PC-9 (cell line): ENCODE data around the gene PLD6. TPM values are rescaled to one million over a fixed set of nuclear protein-coding genes. Genes with fewer than 3 reads are reported as not detected.

Source experiments
- BruUV-seq: library from RNA; stranded (reverse); fragments of 400-500 nt; replicated peaks from 2 replicates; lab custom pipeline; 2021; lab: Mats Ljungman, UMichigan
- CTCF ChIA-PET: fragments of 300-600 bp; sonication (Branson Sonifier 250); formaldehyde crosslinking; loops from one replicate; lab custom pipeline; 2022; ENCODE audit warnings: antibody characterized with exemption; lab: Charles Lee
- POLR2A ChIA-PET: fragments of 300-600 bp; sonication (Branson Sonifier 250); formaldehyde crosslinking; loops from one replicate; lab custom pipeline; 2022; ENCODE audit warnings: antibody characterized with exemption; ENCODE audit not compliant: unreplicated experiment; lab: Charles Lee
- DNase-seq, 2 experiments: peaks; one replicate each; pipeline versions ENCODE4 v3.0.0 to v3.0.0-alpha.2; 2015 to 2022; ENCODE audit warnings: mixed read lengths in 1 of 2
- H2AFZ ChIP-seq: fragments of 200-600 bp; sonication (generic); 2 replicates; pipeline ENCODE4 v1.8.1; 2017; ENCODE audit warnings: antibody characterized with exemption
- H3F3A ChIP-seq: fragments of 200-600 bp; sonication (generic); 2 replicates; pipeline ENCODE4 v1.8.1; 2017; ENCODE audit warnings: antibody characterized with exemption, mild to moderate bottlenecking, low read depth; ENCODE audit not compliant: insufficient read depth
- H3K27ac ChIP-seq: fragments of 200-600 bp; sonication (generic); 2 replicates; pipeline ENCODE4 v1.6.1; 2016; ENCODE audit warnings: mixed run types
- H3K27me3 ChIP-seq: fragments of 200-600 bp; sonication (generic); 2 replicates; pipeline ENCODE4 v1.6.1; 2016; ENCODE audit warnings: low read depth, mixed run types; ENCODE audit not compliant: insufficient read depth
- H3K36me3 ChIP-seq: fragments of 200-600 bp; sonication (generic); 2 replicates; pipeline ENCODE4 v1.6.1; 2016; ENCODE audit warnings: low read depth, mixed run types
- H3K4me1 ChIP-seq: fragments of 200-600 bp; sonication (generic); replicated peaks from 2 replicates; pipeline ENCODE4 v1.6.1; 2016; ENCODE audit warnings: mixed run types; ENCODE audit not compliant: insufficient read depth
- H3K4me2 ChIP-seq: fragments of 200-600 bp; sonication (generic); 2 replicates; pipeline ENCODE4 v1.6.1; 2017; ENCODE audit warnings: mixed run types
- H3K4me3 ChIP-seq: fragments of 200-600 bp; sonication (generic); 2 replicates; pipeline ENCODE4 v1.6.1; 2016; ENCODE audit warnings: mixed run types
- H3K79me2 ChIP-seq: fragments of 200-600 bp; sonication (generic); 2 replicates; pipeline ENCODE4 v1.6.1; 2017; ENCODE audit warnings: low read depth, mixed run types
- H3K9me2 ChIP-seq: fragments of 200-600 bp; sonication (generic); 2 replicates; pipeline ENCODE4 v1.8.1; 2017; ENCODE audit warnings: mild to moderate bottlenecking; ENCODE audit not compliant: insufficient read depth
- H3K9me3 ChIP-seq: fragments of 200-600 bp; sonication (generic); 2 replicates; pipeline ENCODE4 v1.8.1; 2016; ENCODE audit warnings: low read depth; ENCODE audit not compliant: insufficient read depth
- H4K20me1 ChIP-seq: fragments of 200-600 bp; sonication (generic); 2 replicates; pipeline ENCODE4 v1.8.1; 2017; ENCODE audit not compliant: insufficient read depth
- EZH2 ChIP-seq: fragments of 200-600 bp; sonication (generic); IDR thresholded peaks from 2 replicates; pipeline ENCODE4 v1.8.0; 2017; ENCODE audit warnings: antibody characterized with exemption, low read depth
- intact Hi-C: fragments of 100-400 bp; cut with micrococcal nuclease; formaldehyde crosslinking; loops from one replicate; pipeline ENCODE4 v1.10.0; 2022; ENCODE audit not compliant: unreplicated experiment
- total RNA-seq: library from RNA; stranded (reverse); gene quantifications from 2 replicates; pipeline ENCODE4 v1.2.3, GENCODE V29; 2021
- TF ChIP-seq, protein P1 (sequence below): fragments of 200-600 bp; sonication (generic); conservative IDR thresholded peaks from 2 replicates; pipeline ENCODE4 v1.6.1; 2017; ENCODE audit warnings: mixed run types, antibody characterized with exemption, mild to moderate bottlenecking, moderate library complexity

Gene PLD6
- total RNA-seq, 1 experiment from 2014 or later, result 4.1 TPM

DNA sequence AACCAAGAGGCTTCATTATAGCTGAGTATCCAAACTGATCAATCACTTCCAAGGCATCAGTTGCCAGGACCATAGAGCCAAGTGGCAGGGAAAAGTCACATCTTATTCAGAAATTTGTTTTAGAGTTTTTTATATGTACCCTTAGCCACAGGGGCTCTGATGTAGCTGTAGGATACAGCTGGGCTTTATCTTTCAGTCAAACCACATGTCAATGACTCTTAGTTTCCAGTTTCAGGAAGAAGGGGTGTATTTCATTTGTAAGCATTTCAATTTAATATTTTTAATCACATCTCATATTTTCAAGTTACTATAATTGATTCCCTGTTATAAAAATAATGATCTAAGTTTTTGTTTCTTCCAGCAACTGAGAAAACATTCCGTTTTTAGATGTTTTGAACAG is 33.7 kb upstream of the PLD6 start:
- H3K4me3 ChIP-seq, result no peak overlapping the region
- H3K79me2 ChIP-seq, result peaks cover 21% of the 10 kb centered on the region
- peaks cover 15% of the 10 kb centered on the region for H4K20me1 ChIP-seq
- H3K27me3 ChIP-seq, result no peaks in the 10 kb centered on the region
- no peak overlapping the region for H3K27ac ChIP-seq
- H3K4me2 ChIP-seq, result no peak overlapping the region
- CTCF ChIA-PET, result no interaction called here
- TF ChIP-seq EZH2, result no peak
- TF ChIP-seq, protein P1, sequence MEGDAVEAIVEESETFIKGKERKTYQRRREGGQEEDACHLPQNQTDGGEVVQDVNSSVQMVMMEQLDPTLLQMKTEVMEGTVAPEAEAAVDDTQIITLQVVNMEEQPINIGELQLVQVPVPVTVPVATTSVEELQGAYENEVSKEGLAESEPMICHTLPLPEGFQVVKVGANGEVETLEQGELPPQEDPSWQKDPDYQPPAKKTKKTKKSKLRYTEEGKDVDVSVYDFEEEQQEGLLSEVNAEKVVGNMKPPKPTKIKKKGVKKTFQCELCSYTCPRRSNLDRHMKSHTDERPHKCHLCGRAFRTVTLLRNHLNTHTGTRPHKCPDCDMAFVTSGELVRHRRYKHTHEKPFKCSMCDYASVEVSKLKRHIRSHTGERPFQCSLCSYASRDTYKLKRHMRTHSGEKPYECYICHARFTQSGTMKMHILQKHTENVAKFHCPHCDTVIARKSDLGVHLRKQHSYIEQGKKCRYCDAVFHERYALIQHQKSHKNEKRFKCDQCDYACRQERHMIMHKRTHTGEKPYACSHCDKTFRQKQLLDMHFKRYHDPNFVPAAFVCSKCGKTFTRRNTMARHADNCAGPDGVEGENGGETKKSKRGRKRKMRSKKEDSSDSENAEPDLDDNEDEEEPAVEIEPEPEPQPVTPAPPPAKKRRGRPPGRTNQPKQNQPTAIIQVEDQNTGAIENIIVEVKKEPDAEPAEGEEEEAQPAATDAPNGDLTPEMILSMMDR, result no peak
- H3F3A ChIP-seq, result peaks cover 5% of the 10 kb centered on the region; the same call in 1 of the 2 replicates
- intact Hi-C loops, result no loop called here
- H3K4me1 ChIP-seq, result peaks cover 19% of the 10 kb centered on the region
- H3K36me3 ChIP-seq, result no peaks in the 10 kb centered on the region
- DNase-seq, result no peak
- H3K9me2 ChIP-seq, result no peaks in the 10 kb centered on the region
- no peak overlapping the region for H2AFZ ChIP-seq
- POLR2A ChIA-PET, result no interaction called here
- no peaks in the 10 kb centered on the region for H3K9me3 ChIP-seq
- BruUV-seq, result no TSS peak

DNA sequence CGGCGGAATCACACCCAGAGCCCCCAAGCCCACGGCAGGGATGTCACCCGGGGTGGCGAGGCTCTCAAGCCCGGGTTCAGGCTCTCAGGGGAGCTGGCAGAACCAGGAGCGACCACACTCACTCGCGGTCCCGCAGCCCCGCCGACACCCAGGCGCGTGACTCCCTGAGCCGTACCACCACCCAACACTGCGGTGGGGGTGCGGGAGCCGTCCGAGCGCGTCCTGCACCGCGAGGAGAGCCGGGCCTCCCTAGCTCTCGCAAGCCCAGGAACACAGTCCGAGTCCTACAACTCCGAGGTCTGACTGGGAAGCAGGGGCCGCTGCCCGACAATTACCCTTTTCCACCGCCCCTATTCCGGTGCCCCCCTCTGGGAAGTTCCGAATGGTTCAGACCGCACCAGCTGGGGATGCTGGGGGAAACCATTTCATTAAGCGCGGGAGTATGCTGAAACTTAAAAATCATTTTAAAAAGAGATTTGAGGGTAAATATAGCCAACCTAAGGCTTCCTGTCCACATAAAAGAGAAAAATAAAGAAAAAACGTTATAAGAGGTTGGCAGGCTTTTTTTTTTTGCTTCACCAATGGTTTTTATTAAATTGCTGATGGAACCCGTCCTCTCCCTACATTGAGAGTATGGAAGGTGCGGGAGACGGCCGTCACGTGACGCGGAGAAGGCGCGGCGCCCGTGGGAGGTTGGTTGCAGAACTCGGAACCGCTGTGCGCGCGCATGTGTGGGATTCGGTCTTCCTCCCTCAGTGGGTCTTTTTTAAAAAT is 31.1 kb upstream of the PLD6 start, which contains the start of gene FLCN:
TSS of gene FLCN (minus strand) at position 143 of the 774 bp plus-strand sequence. CDS start 9,031 bp downstream, outside the sequence.
- TF ChIP-seq, protein P1, result no peak
- no peak for TF ChIP-seq EZH2
- 0 out of 2 replicates have a peak, but pooled peaks cover 7% of the 10 kb centered on the region for H3K36me3 ChIP-seq
- peak within 1 kb of the TSS; percentile 82 for H3K27ac ChIP-seq
- H2AFZ ChIP-seq, result peak within 1 kb of the TSS; percentile 96
- H4K20me1 ChIP-seq, result peaks cover 30% of the 10 kb centered on the region
- peak within 1 kb of the TSS; percentile 87 for H3K4me3 ChIP-seq
- 0 out of 2 replicates have a peak, but pooled peaks cover 5% of the 10 kb centered on the region for H3F3A ChIP-seq
- peak within 1 kb of the TSS; percentile 95 for H3K4me2 ChIP-seq
- no peaks in the 10 kb centered on the region for H3K9me3 ChIP-seq
- H3K9me2 ChIP-seq, result no peaks in the 10 kb centered on the region
- POLR2A ChIA-PET, result no interaction called here
- BruUV-seq, result no TSS peak
- no peaks in the 10 kb centered on the region for H3K27me3 ChIP-seq
- H3K4me1 ChIP-seq, result peaks cover 19% of the 10 kb centered on the region
- intact Hi-C loops, result no loop called here
- peak; percentile 61 to 79 for DNase-seq
- CTCF ChIA-PET, result no interaction called here
- peaks cover 41% of the 10 kb centered on the region for H3K79me2 ChIP-seq

DNA sequence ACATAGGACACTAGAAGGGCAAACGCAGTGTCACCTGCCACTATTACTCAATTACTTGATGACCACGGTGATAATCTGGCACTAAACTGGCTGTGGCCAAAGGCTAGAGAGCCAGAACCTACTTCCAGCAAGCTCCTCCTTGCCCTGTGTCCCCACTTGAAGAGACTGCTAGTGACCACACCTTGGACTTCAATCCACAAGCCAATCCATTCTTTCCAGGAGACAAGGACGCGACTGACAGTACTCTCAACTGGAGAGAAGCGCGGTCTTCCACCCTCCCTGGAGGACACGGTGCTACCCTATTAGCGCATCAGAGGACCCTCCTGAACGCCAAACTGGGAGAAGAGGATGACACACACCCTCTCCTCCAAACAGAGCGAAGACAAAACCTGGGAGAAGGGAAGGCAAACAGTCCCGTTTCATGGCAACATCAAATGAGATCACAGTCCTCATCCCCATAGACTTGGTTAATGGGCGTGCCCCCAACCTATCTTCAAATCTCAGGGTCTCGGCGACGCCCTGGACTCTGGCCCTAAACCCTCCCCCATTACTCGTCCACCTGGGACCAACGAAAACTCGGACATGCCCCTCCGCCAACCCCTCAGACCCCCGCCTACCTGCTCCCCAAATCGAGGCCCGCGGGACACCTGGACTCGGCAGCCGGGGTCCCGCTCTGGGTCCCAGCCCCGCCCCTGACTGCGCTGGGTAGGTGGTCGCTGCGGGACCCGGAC is 30.3 kb upstream of the PLD6 start:
- DNase-seq, result peak; percentile 30 to 43
- Histone ChIP-seq H3K9me3 (no peaks in the 10 kb centered on the region), H4K20me1 (peaks cover 37% of the 10 kb centered on the region), H2AFZ (peak overlapping the region; percentile 96), H3F3A (0 out of 2 replicates have a peak, but pooled peaks cover 5% of the 10 kb centered on the region), H3K27me3 (no peaks in the 10 kb centered on the region), H3K79me2 (peaks cover 41% of the 10 kb centered on the region), H3K9me2 (no peaks in the 10 kb centered on the region), H3K36me3 (0 out of 2 replicates have a peak, but pooled peaks cover 8% of the 10 kb centered on the region), H3K27ac (peak overlapping the region; percentile 82), H3K4me1 (peaks cover 19% of the 10 kb centered on the region), H3K4me2 (peak overlapping the region; percentile 95), H3K4me3 (peak overlapping the region; percentile 87)
- CTCF ChIA-PET, result no interaction called here
- TF ChIP-seq, protein P1, result no peak
- TF ChIP-seq EZH2, result no peak
- BruUV-seq, result TSS peak; percentile 71
- intact Hi-C loops, result no loop called here
- POLR2A ChIA-PET, result no interaction called here
